Fibroblast of peridontal ligament (primary cell): ENCODE results near the gene ADAMTS2.

ENCODE experiments used
- DNase-seq: peaks from one replicate; pipeline ENCODE4 v3.0.0-alpha.2; 2010; ENCODE audit errors: extremely low read depth

ADAMTS2 gene

DNA sequence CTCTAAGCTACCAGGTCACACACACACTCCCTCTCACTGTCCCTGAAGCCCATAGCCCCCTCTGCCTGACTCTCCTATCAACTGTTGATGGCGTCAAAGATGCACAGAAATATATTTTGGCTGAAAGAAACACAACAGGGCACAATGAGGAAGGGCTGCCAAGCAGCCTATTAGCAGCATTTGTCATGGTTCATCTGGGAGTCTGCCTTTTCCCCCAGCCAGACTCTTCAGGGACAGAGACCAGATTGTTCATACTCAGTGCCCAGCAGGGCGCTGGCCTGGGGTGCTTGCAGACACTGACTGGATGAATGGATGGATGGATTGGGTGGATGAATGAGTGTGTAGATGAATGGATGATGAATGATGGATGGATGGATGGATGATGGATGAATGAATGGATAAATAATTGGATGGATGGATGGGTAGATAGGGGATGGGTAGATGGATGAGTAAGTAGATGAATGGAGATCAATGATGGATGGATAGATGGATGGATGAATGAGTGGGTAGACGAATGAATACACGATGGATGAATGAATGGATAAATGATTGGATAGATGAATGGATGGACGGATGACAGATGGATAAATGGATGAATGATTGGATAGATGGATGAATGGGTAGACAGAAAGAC, 90.5 kb downstream of the ADAMTS2 start:
- DNase-seq: no peak

DNA sequence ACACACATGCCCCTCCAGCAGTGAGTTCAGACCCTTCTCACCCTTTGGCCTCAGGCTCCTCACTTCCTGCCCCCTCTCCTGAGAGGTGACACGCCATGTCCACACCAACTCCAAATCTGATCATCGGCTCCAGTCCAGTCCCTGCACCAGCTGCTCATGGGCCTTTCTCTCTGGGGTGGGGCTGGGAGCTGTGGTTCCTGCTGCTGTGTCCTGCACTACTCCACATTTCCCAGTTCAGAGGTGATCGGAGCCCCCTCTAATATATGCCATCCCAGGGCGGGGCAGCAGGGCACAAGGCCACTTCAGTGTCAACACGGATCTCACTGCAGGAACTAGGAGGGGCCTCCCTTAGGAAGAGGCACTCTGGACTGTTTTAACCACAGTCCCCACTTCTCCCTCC, 91.5 kb downstream of the ADAMTS2 start:
- no peak for DNase-seq

DNA sequence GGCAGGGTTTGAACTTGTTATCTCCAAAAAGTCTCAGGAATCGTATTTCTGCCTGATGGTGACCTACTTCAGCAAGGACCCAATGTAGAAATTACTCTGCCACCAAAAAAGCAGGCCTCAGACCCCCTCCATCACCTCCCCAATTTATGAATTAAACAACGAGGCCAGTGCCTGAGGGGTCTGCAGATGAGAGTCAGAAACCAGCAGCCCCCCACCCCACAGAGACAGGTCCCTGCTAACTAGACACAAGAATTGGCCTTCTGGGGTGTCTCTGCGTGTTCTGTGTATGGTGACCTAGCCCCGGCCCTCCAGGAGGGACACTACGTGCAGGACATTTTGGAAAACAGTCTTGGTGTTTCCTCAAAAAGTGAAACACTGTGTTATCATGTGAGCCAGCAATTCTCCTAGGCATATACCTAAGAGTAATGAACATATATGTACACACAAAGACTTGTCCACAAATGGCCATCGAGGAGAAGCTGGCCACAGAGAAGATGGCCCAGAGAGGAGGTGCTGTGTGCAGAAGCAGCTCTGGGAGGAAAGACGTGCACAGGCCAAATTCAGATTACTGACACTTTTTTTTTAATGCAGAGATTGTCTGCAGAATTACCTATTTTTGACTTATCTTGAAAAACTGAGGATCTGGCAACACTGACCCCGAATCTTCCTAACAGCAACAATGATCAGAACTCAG, 93.8 kb downstream of the ADAMTS2 start:
- no peak for DNase-seq

DNA sequence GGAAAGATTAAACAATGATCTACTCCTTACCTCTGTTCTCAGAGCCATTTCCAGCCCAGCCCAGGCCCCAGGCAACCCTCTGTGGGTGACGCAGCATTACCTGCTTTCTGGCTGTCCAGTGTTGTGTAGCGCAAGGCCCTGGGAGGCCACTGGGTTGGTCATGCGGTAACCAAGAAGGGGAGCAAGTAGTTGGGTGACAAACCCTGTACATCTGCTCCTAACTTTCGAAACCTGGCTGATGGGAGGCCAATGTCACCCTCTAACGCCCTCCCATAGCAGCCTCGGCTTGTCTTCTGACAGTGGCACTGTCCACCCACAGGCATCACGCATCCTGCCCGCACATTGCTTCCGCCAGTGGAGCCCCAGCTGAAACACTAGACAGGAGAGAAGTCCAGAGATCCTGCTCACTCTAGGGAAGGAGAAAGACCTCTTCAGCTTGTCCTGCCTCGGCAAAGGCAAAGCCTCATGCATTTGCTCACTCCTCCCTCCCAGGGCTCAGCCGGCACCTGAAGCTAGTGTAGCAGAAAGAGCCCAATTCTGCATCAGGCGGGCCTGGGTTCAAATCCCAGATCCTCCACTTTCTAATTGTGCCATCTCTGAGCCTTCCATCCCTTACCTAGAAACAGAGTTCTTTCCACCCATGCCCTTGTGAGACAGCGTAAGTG, 94.6 kb downstream of the ADAMTS2 start:
- no peak for DNase-seq

DNA sequence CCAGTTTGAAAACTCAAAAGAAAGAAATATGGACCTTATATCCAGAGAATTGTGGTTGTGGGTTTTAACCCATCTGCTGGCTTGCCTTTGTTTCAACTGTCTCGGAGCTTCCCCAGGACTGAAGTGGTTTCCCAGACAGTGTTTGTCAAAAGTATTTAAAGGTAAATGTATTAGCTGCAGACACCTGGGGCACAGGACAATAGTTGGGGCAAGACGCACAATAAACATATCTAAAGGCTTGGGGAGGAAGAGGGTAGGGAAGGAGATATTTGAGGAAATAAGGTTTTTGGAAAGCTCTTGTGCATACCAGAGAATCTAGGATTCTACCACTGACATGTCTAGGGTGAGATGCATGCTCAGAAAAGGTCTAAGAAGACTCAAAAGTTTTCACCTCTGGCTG, 99.0 kb downstream of the ADAMTS2 start:
- no peak for DNase-seq

DNA sequence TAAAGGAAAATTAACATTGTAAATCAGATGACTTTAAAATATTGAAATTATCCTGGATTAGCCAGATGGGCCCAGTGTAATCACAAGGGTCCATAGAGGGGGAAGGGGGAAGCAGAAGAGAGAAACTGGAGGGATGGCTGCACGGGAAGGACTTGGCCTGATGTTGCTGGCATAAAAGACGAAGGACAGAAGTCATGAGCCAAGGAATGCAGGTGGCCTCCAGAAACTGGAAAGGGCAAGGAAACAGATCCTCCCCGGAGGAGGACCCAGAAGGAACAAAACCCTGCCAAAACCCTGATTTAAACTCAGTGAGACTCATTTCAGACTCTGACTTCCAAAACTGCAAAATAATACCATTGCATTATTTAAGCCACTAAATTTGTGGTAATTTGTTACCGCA, 100.2 kb downstream of the ADAMTS2 start:
- DNase-seq: no peak

DNA sequence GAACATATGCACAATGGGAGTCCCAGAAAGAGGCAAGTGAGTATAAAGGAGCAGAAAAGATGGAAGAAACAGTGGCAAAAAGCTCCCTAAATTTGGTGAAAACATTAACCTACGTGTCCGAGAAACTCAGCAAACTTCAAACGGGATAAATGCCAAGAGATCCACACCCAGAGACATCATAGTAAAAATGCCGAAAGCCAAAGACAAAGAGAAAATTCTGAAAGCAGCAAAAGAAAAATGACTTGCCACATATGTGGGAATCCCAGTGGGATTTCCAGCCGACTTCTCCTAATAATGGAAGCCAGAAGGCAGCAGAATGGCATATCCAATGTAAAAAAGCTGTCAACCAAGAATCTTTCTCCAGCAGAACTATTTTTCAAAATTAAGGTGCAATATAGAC, 101.2 kb downstream of the ADAMTS2 start:
- DNase-seq: no peak

DNA sequence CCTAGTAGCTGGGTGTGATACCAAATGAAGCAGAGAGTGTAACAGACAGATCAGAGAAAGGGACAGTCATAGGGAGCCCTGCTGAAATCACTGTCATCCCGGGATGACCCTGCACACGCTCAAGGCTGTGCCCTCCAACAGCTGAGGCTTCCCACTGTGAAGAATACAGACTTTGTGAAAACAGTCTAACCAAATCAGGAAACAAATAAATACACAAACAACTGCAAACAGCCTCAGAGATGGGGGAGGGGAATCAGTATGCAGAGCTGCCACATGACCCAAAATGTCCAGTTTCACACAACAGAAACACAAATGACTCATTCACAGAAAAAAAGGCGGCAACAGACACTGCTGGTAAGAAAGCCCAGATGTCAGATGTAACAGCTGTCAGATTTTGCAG, 101.9 kb downstream of the ADAMTS2 start:
- DNase-seq: peak; percentile 81

DNA sequence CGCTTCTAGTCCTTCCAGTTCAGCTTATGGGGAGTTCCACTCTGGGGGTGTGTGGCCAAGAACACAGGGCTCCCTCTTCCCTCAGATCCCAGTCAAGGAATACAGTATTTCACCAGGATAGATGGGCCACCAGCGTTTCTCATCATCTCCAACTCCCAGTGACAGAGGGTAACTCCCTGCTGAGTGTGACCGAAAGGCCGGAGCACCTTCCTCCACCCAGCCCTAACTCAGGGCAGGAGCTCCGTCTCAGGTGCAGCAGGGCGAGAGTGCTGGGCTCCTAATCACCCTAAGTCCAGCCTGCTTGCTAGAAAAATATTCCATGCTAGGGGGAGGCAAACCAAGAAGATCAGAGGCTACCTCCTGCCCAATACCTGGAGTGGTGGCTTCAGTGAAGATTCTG, 102.6 kb downstream of the ADAMTS2 start:
- no peak for DNase-seq

DNA sequence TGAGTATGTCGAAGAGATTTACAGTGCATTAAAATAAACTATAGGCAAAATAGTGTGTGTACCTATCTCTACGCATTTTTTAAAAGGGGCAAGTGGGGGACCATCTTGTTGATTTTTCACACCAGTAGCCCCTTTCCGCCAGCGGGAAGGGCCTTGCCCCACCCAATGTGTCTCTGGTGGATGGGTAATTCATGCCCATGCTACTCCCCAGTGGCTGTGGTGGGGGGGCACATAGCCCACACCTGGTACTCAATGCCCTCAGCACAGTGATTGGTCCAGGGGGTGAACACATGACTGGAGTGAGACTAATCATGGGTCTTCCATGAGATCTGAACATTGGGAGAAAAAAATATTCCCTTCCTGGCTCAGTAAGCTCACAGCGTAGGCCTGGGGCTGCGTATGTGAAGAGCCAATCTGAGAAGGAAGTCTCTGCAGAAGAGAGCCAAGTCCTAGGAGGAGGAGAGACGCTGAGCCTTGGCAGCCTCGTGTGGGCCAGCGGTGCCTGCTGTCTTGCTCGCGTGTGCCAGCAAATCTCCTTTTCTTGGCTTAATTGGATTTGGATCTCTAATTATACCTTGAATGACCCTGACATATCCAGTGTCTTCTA, 103.4 kb downstream of the ADAMTS2 start:
- DNase-seq: no peak

DNA sequence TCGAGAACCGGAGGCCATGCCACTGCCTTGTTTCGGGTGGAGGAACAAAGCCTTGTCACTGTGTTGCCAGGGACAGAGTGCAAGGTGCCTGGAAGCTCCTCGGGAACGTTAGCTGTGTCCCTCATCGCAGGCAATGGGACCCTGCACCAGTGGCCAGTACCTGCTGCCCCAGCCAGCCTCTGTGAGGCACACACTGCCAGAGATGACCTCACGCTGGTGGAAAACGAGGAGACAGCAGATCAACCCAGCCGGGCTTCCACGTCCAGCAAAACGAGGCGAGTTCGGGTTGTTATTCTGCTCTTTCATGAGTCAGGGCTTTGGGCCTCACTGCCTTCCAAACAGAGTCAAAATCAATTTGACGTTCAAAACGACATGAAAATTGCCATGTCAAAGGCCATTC, 104.1 kb downstream of the ADAMTS2 start:
- peak; percentile 52 for DNase-seq

DNA sequence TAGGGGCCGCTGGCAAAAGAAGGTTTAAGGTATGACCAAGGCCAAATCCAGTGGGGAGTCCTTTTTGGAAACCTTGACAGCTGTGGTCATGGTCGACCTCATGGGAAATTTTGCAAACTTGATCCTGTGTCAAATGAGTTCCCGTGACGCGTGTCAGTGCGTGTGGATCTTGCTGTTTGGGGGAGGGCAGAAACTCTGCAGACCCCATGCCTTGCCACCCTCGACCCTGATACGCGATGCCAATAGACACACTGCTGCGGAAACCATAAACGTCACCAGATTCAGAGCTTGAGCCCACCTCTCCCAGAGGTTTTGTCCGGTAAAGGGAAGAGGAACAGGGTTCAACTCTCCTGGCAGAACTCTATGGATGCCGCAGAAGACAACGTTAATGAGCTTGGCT, 104.7 kb downstream of the ADAMTS2 start:
- DNase-seq: no peak

DNA sequence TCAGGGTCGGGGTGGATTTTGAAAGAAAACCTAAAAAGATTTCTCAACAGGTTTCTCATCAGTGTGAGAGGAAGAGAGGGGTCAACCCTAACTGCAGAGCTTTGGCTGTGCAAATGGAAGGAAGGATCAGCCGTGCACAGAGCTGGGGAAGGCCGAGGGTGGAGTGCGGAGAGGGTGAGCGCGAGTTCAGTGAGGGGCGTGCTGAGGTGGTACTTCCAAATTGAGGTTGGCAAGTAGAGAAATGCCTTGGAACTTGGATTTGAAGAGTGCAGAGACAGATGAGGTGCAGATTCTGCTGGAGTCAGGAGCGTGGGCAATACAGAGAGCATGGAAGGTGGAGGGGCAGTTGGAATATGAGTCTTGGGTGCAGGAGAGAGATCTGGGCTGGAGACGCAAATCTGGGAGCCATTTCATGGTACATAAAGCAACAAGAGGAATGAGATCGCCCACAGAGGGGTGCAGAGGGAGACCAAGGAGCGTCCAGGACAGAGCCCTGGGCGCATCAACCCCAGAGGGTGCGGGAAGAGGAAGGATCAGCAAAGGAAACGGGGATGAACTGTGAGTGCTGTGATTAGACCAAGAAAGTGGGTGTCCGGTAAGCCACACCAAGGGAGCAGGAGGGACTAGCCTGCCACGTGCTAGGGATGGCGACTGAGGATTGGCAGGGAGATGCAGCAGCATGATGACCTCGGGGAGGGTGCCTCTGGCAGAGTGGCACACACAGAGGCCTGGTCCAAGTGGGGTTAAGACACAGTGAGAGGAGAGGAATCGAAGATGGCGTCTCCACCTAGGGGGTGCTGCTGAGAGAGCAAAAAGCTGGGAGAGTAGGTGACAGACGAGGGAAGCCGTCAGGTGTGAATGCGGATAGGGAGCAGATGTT, 105.8 kb downstream of the ADAMTS2 start:
- DNase-seq: no peak

DNA sequence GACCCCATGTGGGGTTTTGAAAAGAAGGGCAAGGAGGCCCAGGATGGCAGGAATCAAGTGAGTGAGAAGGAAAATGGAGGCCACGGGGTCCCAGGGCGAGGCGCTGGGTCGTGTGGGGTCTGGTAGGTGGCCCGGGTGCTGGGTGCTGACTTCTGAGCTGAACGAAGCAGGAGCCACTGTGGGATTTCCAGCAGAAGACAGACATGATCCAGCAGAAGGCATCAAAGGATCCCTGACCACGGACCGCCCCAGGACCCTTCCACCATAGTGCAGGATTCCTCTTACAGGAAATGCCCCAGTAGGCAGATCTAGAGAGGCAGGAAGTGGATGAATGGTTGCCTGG, 106.7 kb downstream of the ADAMTS2 start:
- DNase-seq: no peak

DNA sequence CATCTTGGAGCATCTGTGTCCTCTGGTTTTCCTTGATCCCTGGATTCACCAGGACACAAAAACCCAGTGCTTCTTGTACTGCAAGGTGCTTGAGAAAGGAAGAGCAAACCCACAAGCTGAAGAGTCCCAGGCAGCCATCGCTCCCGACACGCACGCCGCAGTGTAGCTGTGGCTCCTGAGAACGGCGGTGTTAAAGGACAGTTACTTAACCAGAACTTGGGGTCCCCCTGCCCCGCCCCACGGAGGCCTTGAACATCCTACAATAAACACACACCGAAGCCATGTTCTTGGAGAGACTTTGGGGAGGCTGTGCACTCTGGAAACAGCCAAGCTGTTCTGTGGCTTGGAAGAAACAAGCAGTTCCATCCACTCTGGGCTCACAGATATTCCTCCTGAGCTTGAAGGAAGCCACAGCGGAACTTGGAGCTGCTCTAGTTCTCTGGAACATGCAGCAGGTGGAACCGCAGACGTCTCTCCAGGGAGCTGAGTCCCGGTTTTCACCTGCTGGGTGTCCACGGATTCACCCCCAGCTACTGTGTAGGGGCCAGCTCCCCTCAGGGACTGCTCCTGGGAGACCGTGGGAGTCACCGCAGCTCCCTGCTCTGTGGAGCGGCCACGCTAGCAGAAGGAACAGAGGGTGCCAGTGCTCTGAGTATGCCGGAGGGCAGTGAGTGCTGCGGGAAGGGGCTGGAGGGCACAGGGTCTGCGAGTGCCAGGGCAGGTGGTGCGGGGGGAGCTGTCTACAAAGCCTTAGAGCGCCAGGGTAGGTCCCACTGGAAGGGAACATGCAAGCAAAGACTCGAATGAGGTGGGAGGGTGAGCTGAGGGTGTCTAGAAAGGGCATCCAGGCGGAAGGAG, 107.3 kb downstream of the ADAMTS2 start:
- DNase-seq: no peak

DNA sequence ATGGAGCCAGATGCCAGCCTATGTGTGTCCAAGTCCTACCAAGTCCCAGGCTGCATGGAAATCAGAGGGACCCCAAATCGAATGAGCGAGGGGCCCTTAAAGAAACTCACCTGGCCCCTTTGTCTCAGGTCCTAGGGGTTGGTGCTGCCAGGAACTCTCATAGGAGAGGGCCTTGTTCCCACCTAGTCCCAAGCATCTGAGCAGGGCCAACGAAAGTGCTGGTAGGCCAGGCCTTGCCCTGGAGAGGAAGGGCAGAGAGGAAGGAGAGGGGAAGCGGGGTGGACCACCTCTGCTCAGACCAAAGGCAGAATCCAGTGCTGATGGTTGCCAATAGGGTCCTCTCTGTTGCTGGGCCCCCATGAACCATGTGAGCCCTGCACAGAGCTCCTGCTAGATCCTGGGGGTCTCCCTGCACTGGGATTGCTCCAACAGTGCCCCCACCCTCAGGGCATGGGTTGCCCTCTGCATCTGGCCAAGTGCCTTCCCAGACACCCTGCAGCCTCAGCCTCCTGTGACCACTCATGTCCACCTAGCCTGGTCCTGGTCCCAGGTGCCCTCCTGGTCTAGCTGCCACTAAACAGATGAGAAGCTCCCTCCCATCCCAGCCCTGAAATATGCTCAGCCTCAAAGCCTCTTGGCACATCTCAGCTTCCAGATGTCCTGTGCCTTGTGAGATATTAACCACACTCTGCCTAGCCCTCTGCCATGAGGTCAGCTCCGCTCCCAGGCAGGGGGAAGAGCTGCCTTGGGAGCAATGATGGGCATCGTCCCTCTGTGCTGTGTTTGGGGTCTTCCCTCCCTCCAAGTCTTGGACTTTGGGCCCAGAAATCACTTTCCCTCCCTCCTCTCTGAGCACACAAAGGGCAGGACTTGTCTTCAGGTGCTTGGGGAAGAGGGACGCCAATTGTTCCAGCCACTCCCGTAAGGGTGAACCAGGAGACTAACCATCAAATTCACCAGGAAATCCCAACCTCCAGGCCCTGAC, 109.6 kb downstream of the ADAMTS2 start:
- no peak for DNase-seq

DNA sequence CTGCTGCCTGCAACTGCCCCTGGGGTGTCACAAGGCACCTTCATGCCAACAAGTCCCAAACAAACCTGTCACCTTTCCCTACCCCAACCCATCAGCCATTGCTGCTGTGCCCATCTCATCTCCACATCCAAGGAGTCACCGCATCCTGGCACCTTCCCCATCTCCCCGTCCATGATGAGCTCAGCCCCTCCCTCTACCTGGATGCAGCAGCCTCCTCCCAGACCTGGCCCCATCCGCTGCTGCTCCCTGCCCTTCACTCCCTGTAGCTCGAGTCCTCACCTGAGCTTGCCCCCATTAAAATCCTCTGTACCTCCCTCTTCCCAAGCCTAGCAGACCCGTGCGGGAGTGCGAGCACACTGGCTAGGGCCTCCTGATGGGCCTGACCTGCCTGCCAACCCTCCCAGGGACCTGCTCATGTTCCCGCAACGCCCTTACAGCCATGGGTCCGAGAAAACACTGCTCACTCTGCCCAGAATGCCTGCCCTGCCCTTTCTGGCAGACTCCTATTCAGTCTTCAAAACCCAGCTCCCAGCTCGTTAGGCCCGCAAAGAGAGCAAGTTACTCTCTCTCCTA, 110.6 kb downstream of the ADAMTS2 start:
- DNase-seq: no peak

DNA sequence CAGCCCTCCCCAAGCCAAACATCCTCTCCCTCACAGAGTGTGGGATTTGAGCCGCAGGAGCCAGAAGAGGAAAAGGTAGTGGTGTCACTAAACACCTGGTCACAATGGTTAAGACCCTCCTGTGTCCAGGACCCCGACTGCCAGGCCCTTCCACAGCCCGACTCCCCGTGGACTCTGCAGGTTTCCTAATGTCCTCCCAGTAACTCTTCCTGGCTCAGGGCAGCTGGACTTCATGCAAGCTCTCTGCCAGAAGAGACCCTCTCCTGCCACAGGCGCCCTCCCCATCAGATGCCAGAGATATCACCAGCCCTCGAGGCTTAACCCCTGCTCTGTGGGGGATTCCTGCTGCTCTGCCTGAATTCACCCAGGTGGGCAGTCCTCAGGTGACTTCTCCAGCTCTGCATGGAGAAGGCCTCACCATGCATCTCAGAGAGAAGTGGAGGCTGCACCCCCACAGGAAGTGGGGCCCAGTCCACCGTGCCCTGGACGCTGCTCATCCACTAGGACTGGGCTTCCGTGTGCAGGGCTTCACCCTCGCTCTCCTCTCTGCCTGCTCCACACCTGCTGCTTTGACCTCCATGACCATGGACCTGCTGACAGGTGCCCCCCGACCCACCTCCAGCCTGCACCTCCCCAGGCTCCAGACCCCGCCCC, 111.2 kb downstream of the ADAMTS2 start:
- DNase-seq: no peak
